Caco-2 (cell line): ENCODE data around the gene ZNF839. TPM values are rescaled to one million over a fixed set of nuclear protein-coding genes. Genes with fewer than 3 reads are reported as not detected.

Experiments
- BruUV-seq: library from RNA; stranded (reverse); fragments of 400-500 nt; replicated peaks from 2 replicates; lab custom pipeline; 2021; lab: Mats Ljungman, UMichigan
- CTCF ChIA-PET: fragments of 300-600 bp; sonication (Branson Sonifier 250); formaldehyde crosslinking; loops from one replicate; lab custom pipeline; 2022; ENCODE audit warnings: antibody characterized with exemption; lab: Charles Lee
- POLR2A ChIA-PET: fragments of 300-600 bp; sonication (Branson Sonifier 250); formaldehyde crosslinking; loops from one replicate; lab custom pipeline; 2022; ENCODE audit warnings: antibody characterized with exemption; lab: Charles Lee
- DNase-seq, 2 experiments: peaks; one replicate each; pipeline versions ENCODE4 v3.0.0 to v3.0.0-alpha.2; 2020 to 2022
- H3K27me3 ChIP-seq: replicated peaks from 2 replicates; pipeline ENCODE4 v1.6.0; 2011; ENCODE audit warnings: low read length; ENCODE audit not compliant: control insufficient read depth, insufficient read depth
- H3K36me3 ChIP-seq: 2 replicates; pipeline ENCODE4 v1.5.1; 2011; ENCODE audit warnings: low read length; ENCODE audit not compliant: control insufficient read depth, insufficient read depth
- H3K4me1 ChIP-seq: fragments of 250-450 bp; sonication (Bioruptor Pico); 2 replicates; pipeline ENCODE4 v1.5.1; 2020; ENCODE audit warnings: mild to moderate bottlenecking
- H3K4me3 ChIP-seq: 2 replicates; pipeline ENCODE4 v1.5.1; 2011; ENCODE audit warnings: low read depth, mild to moderate bottlenecking, control low read depth, low read length
- H3K9me3 ChIP-seq: fragments of 250-450 bp; sonication (Bioruptor Pico); 2 replicates; pipeline ENCODE4 v1.5.1; 2020; ENCODE audit warnings: mild to moderate bottlenecking, moderate library complexity
- H3K27ac Mint-ChIP-seq: one replicate; pipeline ENCODE4 v1.8.0; 2022; ENCODE audit warnings: mixed read lengths; ENCODE audit not compliant: unreplicated experiment
- H3K27me3 Mint-ChIP-seq: one replicate; pipeline ENCODE4 v1.8.0; 2022; ENCODE audit warnings: mixed read lengths; ENCODE audit not compliant: insufficient read depth, unreplicated experiment
- H3K36me3 Mint-ChIP-seq: one replicate; pipeline ENCODE4 v1.8.0; 2022; ENCODE audit warnings: mild to moderate bottlenecking, mixed read lengths; ENCODE audit not compliant: insufficient read depth, unreplicated experiment
- H3K4me1 Mint-ChIP-seq: one replicate; pipeline ENCODE4 v1.8.0; 2022; ENCODE audit warnings: low read depth, mixed read lengths; ENCODE audit not compliant: unreplicated experiment
- H3K4me3 Mint-ChIP-seq: one replicate; pipeline ENCODE4 v1.8.0; 2022; ENCODE audit warnings: mild to moderate bottlenecking, moderate library complexity, mixed read lengths; ENCODE audit not compliant: unreplicated experiment
- H3K9me3 Mint-ChIP-seq: one replicate; pipeline ENCODE4 v1.8.0; 2022; ENCODE audit warnings: mixed read lengths; ENCODE audit not compliant: unreplicated experiment
- intact Hi-C: fragments of 100-400 bp; cut with micrococcal nuclease; formaldehyde crosslinking; loops from one replicate; pipeline ENCODE4 v1.10.0; 2022; ENCODE audit not compliant: unreplicated experiment
- total RNA-seq: library from RNA; stranded (reverse); gene quantifications from 2 replicates; pipeline ENCODE4 v1.2.3, GENCODE V29; 2022
- TF ChIP-seq, protein P1 (sequence below), 2 experiments: fragments of 200-600 bp in 1 of 2; IDR thresholded peaks; 1 replicate in 1 of 2; 2 replicates in 1 of 2; pipeline versions ENCODE4 v1.5.1 to v1.8.0; 2011 to 2022; ENCODE audit warnings: antibody characterized with exemption in 1 of 2, control low read depth in 1 of 2, inconsistent platforms in 1 of 2, low read depth in 1 of 2, low read length in 1 of 2, mild to moderate bottlenecking in 1 of 2, moderate library complexity in 1 of 2; ENCODE audit not compliant: insufficient read depth in 1 of 2, severe bottlenecking in 1 of 2, unreplicated experiment in 1 of 2

The ZNF839 gene
- total RNA-seq, 1 experiment from 2014 or later = 11.9 TPM

- CTCF ChIA-PET = no interaction called here
- POLR2A ChIA-PET = no interaction called here
- BruUV-seq = no TSS peak
- no peaks in the 10 kb centered on the region for H3K4me1 Mint-ChIP-seq
- TF ChIP-seq, protein P1, sequence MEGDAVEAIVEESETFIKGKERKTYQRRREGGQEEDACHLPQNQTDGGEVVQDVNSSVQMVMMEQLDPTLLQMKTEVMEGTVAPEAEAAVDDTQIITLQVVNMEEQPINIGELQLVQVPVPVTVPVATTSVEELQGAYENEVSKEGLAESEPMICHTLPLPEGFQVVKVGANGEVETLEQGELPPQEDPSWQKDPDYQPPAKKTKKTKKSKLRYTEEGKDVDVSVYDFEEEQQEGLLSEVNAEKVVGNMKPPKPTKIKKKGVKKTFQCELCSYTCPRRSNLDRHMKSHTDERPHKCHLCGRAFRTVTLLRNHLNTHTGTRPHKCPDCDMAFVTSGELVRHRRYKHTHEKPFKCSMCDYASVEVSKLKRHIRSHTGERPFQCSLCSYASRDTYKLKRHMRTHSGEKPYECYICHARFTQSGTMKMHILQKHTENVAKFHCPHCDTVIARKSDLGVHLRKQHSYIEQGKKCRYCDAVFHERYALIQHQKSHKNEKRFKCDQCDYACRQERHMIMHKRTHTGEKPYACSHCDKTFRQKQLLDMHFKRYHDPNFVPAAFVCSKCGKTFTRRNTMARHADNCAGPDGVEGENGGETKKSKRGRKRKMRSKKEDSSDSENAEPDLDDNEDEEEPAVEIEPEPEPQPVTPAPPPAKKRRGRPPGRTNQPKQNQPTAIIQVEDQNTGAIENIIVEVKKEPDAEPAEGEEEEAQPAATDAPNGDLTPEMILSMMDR (IDR thresholded peaks at IDR 0.05; ENCODE audit: insufficient read depth in 1 of 2, low read depth in 1 of 2, low read length in 1 of 2, severe bottlenecking in 1 of 2, unreplicated experiment in 1 of 2) = no peak
- no peak overlapping the region for H3K27ac Mint-ChIP-seq
- H3K27me3 Mint-ChIP-seq = no peaks in the 10 kb centered on the region
- DNase-seq = no peak
- H3K4me3 ChIP-seq = no peak overlapping the region
- H3K9me3 ChIP-seq = no peaks in the 10 kb centered on the region
- intact Hi-C loops = no loop called here
- H3K36me3 Mint-ChIP-seq = no peaks in the 10 kb centered on the region
- no peaks in the 10 kb centered on the region for H3K9me3 Mint-ChIP-seq
- H3K4me1 ChIP-seq = peaks cover 16% of the 10 kb centered on the region
- H3K27me3 ChIP-seq = no peaks in the 10 kb centered on the region
- H3K4me3 Mint-ChIP-seq = no peak overlapping the region
- no peaks in the 10 kb centered on the region for H3K36me3 ChIP-seq
Observed at GRCh38 chr14:102277874-102278630, 41.5 kb upstream of the ZNF839 start.

DNA sequence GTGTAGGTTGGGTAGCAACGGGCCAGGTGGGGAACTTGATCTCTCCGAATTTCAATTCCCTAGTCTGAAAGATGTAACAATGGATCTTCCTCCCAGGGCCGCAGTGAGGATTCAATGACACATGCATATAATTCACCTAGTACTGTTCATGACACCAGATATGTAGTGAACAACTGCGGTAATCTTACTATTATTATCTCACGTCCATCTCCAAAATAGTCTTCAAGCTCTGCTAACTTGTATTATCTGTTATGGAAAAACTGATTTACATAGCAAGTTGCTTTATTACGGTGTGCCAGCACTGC, 41.0 kb upstream of the ZNF839 start:
- Histone ChIP-seq H3K4me3 (no peak overlapping the region), H3K27me3 (no peaks in the 10 kb centered on the region), H3K9me3 (no peaks in the 10 kb centered on the region), H3K36me3 (no peaks in the 10 kb centered on the region), H3K4me1 (peaks cover 16% of the 10 kb centered on the region)
- ChIA-PET CTCF (no interaction called here), POLR2A (no interaction called here)
- no peaks in the 10 kb centered on the region for H3K36me3 Mint-ChIP-seq
- H3K27me3 Mint-ChIP-seq = no peaks in the 10 kb centered on the region
- TF ChIP-seq, protein P1 (IDR thresholded peaks at IDR 0.05; ENCODE audit: insufficient read depth in 1 of 2, low read depth in 1 of 2, low read length in 1 of 2, severe bottlenecking in 1 of 2, unreplicated experiment in 1 of 2) = no peak
- no peaks in the 10 kb centered on the region for H3K9me3 Mint-ChIP-seq
- intact Hi-C loops = no loop called here
- H3K27ac Mint-ChIP-seq = no peak overlapping the region
- no peak overlapping the region for H3K4me3 Mint-ChIP-seq
- no TSS peak for BruUV-seq
- no peaks in the 10 kb centered on the region for H3K4me1 Mint-ChIP-seq
- DNase-seq = no peak

DNA sequence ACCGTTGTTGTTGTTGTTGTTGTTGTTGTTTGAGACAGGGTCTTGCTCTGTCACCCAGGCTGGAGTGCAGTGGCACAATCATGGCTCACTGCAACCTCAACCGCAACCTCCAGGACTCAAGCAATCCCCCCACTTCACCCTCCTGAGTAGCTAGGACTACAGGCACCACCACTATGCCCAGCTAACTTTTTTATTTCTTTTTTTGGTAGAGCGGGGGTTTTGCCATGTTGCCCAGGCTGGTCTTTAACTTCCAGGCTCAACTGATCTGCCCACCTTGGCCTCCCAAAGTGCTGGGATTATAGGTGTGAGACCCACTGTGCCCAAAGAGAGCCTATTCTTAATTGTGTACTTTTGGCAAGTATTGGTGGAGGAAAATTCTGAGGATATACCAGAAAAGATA, 40.3 kb upstream of the ZNF839 start:
- H3K4me3 ChIP-seq = no peak overlapping the region
- no peaks in the 10 kb centered on the region for H3K36me3 Mint-ChIP-seq
- H3K4me1 Mint-ChIP-seq = no peaks in the 10 kb centered on the region
- no peak overlapping the region for H3K27ac Mint-ChIP-seq
- no peaks in the 10 kb centered on the region for H3K27me3 Mint-ChIP-seq
- ChIA-PET CTCF (no interaction called here), POLR2A (no interaction called here)
- TF ChIP-seq, protein P1 (IDR thresholded peaks at IDR 0.05; ENCODE audit: insufficient read depth in 1 of 2, low read depth in 1 of 2, low read length in 1 of 2, severe bottlenecking in 1 of 2, unreplicated experiment in 1 of 2) = no peak
- no peaks in the 10 kb centered on the region for H3K27me3 ChIP-seq
- no TSS peak for BruUV-seq
- no peaks in the 10 kb centered on the region for H3K9me3 Mint-ChIP-seq
- intact Hi-C loops = no loop called here
- DNase-seq = no peak
- no peaks in the 10 kb centered on the region for H3K36me3 ChIP-seq
- H3K4me1 ChIP-seq = peaks cover 16% of the 10 kb centered on the region
- H3K9me3 ChIP-seq = no peaks in the 10 kb centered on the region
- no peak overlapping the region for H3K4me3 Mint-ChIP-seq
